GM21360 (cell line): ENCODE measurements around the gene GPR89B.
"Not testable (repeated sequence)": the region's sequence is repeated elsewhere in the genome, so short reads cannot be mapped to it uniquely, and the experiment has no call there.

Source experiments
- ATAC-seq: cut with Tn5 transposase; IDR thresholded peaks from one replicate; pipeline ENCODE4 v1.9.1; 2021; ENCODE audit warnings: mild to moderate bottlenecking, moderate library complexity; ENCODE audit not compliant: unreplicated experiment

GPR89B gene

GRCh38 chr1:147935296-147935695, 7.1 kb downstream of the GPR89B start:
- not testable (repeated sequence) for ATAC-seq

GRCh38 chr1:147940456-147940855, 12.2 kb downstream of the GPR89B start:
- ATAC-seq = not testable (repeated sequence)

DNA sequence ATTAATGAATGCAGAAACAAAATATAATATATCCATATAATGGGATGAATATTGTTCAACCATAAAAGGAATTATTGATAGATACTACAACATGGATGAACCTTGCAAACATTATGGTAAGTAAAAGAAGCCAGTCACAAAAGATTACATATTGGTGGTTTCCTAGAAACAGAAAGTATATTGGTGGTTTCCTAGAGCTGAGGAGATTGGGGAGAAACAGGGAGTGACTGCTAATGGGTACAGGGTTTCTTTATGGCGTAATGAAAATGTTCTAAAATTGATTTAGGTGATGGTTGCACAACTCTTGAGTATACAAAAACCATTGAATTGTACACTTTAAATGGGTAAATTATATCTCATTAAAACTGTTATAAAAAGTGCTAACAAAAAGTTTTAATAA, 14.3 kb downstream of the GPR89B start:
- ATAC-seq = not testable (repeated sequence)

- ATAC-seq = not testable (repeated sequence)
These were observed 21.3 kb downstream of the GPR89B start for GRCh38 chr1:147949517-147949916.

DNA sequence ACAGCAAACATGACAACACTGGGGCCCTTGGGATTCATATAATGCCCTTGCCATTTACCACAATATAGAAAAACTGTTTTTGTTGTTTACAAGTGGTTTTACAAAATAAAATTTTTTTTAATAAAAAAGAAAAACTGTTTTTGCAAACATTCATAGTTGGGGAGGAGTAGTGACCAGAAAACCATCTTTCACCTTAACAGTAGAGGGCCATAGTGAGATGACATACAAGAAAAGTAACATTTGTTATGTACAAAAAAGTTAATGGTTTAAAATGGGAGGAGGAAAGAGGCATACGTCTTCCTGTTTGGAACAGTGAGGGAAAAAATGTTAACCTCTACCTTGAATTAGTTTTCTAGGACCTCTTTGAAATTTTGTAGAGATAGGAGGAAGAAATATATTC, 30.7 kb downstream of the GPR89B start:
- ATAC-seq = not testable (repeated sequence)

GRCh38 chr1:147959680-147960079, 31.5 kb downstream of the GPR89B start:
- ATAC-seq = not testable (repeated sequence)

GRCh38 chr1:147964575-147964974, 36.4 kb downstream of the GPR89B start:
- not testable (repeated sequence) for ATAC-seq

DNA sequence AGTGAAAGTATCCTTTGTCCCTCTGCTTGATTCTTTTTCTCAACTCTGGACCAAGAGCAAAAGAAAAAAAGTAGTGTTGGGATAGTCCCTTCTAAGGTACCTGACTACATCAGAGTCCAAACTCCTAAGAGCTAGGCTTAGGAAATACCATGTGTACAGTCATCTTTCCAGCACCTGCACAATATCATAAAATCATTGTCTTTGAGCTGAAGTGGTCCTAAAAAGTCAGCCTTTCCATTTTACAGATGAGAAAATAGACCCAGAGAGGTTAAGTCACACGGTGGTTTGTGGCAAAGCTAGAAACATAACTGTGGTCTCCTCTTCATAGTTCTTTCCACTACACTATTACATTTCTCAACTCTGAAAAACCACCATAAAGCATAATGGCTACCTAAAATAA, 38.4 kb downstream of the GPR89B start:
- ATAC-seq = not testable (repeated sequence)

DNA sequence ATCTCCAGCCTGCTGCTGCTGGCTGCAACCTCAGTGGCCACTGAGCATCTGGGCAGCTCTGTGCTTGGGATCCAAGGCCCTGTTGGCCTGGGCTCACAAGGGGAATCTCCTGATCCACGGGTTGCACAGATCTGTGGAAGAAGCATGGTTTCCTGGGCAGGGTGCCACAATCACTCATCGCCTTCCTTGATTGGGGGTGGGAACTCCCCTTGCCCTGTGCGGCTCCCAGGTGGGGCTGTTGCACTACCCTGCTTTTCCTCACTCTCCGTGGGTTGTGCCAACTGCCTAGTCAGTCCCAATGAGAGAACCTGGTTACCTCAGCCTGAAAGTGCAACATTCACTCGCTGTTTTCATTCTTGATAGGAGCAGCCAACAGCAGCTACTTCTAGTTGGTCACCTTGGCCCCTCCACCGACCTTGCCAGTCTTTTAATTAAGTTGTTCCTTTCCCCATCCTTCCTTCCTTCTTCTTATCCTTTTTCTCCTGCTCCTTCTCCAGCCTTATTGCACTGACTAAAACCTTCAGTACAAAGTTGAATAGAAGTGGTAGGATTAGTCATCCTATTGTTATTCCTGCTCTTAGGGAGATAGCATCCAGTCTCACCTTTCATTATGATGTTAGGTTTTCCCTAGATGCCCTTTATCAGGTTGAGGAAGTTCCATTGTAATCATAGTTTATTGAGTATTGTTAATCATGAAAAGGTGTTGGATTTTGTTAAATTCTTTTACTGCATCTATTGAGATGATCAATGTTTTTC, 50.9 kb downstream of the GPR89B start:
- not testable (repeated sequence) for ATAC-seq

- not testable (repeated sequence) for ATAC-seq
These were observed 57.2 kb downstream of the GPR89B start for GRCh38 chr1:147985374-147985773.

GRCh38 chr1:147987893-147988292, 59.7 kb downstream of the GPR89B start:
- ATAC-seq = not testable (repeated sequence)

- ATAC-seq = not testable (repeated sequence)
These were observed 64.7 kb downstream of the GPR89B start for GRCh38 chr1:147992916-147993315.

DNA sequence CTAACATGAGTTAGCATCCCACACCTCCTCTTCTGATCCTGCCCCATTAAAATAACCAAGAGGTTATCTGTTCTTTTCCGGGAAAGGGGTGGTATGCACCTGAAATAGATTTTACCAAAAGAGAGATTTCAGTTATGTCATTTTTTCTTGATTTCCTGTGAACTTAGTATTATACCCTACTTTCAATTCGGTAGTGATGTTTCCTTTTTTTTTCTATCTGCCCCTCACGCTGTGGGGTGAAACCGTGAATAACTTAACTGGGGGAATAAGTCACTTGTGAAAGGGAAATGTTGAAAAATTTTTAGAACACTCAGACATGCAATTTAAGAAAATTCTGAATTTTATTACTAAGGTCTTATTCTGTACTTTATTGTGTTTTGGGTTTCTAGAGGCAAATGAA, 65.2 kb downstream of the GPR89B start:
- not testable (repeated sequence) for ATAC-seq

- not testable (repeated sequence) for ATAC-seq
These were observed 65.8 kb downstream of the GPR89B start for GRCh38 chr1:147993825-147994615.

DNA sequence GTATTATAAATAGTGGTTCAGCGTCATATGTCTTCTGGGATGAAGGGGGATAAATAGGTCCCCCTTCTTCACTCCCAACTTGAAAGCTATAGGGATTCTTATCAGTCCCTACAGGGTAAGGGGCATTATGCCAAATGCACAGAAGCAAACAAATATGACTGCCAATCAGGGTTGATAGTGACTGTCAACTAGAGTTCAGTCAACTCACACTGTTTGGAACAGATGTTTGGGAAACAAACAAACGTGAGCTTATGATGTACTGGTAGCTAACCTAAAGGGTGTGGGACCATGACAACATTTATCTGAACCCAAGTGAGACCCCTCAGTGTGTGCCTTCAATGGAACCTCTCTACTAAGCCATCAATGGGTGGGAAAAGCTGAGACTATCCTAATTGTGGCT, 67.9 kb downstream of the GPR89B start:
- ATAC-seq = not testable (repeated sequence)

DNA sequence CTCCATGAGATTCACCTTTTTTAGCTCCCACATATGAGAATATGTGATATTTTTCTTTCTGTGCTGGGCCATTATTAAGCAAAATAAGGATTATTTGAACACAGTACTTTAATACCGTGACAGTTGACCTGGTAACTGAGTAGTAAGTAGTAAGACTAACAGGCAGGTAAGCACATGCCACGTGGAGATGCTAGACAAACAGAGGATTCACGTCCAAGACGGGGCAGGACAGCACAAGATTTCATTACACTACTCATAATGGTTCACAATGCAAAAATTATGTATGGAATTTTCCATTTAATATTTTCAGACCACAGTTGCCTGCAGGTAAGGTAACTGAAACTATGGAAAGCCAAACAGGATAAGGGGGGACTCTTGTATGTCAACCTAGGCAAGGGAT, 79.5 kb downstream of the GPR89B start:
- not testable (repeated sequence) for ATAC-seq

DNA sequence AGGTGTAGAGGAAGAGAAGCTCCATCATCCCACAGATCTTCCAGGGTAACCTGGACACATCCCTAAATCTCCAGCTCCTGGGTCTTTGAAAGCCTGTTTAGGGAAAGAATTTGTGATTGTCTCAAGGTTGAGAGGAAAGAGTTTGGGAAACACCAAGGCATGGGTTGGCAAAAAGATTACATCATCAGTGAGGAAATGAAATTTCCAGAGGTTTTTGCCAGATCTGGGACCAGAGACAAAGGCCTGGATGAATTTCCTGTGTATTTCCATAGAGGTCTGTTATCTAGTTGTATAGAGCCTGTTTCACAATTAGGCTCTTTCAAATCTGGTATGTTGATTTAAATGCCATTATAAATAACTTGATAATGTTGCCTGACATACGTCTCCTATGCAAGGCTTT, 82.3 kb downstream of the GPR89B start:
- no peak for ATAC-seq

- ATAC-seq = not testable (repeated sequence)
These were observed 85.2 kb downstream of the GPR89B start for GRCh38 chr1:148013177-148014144.

- ATAC-seq = not testable (repeated sequence)
These were observed 86.3 kb downstream of the GPR89B start for GRCh38 chr1:148014289-148015200.

- not testable (repeated sequence) for ATAC-seq
These were observed 96.7 kb downstream of the GPR89B start for GRCh38 chr1:148024918-148025317.
